ENCODE data around the gene MECP2.

Gene MECP2

DNA sequence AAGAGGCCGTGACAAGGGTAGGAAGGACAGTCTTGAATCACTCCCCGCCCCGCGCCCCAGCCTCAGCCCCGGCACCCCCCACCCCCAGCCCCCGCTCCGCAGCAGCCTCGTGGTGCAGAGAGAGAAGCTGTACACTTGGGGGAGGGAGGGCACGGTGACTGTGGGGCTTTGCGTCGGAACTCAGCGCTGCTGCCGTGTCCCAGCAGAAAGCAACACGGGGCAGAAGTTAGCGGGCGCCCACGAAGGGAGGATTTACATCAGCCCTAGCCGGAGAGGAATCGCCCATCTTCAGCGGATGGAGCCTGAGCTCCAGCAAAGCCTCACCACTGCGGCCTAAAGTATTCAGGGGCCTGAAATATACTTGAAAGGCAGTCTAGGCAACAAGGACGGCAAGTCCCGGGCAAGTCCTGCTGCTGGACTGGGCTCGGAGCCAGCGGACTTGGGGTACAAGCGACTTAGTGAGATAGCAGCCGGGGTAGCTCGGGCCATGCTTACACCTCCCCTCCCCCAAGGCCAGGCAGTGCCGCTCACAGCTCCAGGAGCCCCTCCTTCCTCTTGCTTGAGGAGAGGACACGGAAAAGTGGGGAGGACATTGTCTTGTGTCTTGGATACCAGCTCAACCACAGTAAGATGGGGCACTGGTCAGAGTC, 28.0 kb upstream of the MECP2 start:
- no peak for ATAC-seq
- TF ChIP-seq, protein P1, sequence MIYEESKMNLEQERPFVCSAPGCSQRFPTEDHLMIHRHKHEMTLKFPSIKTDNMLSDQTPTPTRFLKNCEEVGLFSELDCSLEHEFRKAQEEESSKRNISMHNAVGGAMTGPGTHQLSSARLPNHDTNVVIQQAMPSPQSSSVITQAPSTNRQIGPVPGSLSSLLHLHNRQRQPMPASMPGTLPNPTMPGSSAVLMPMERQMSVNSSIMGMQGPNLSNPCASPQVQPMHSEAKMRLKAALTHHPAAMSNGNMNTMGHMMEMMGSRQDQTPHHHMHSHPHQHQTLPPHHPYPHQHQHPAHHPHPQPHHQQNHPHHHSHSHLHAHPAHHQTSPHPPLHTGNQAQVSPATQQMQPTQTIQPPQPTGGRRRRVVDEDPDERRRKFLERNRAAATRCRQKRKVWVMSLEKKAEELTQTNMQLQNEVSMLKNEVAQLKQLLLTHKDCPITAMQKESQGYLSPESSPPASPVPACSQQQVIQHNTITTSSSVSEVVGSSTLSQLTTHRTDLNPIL (CRISPR knock-in tag; IDR thresholded peaks at IDR 0.05; ENCODE audit: low read depth) = no peak
- no peak for TF ChIP-seq TOX (CRISPR knock-in tag; IDR thresholded peaks at IDR 0.05; ENCODE audit: borderline replicate concordance)
- no peak for TF ChIP-seq ZNF565 (CRISPR knock-in tag; conservative IDR thresholded peaks at IDR 0.05; ENCODE audit: low read depth)
- TF ChIP-seq GLIS3 (CRISPR knock-in tag; IDR thresholded peaks at IDR 0.05) = no peak
- TF ChIP-seq, protein P2, sequence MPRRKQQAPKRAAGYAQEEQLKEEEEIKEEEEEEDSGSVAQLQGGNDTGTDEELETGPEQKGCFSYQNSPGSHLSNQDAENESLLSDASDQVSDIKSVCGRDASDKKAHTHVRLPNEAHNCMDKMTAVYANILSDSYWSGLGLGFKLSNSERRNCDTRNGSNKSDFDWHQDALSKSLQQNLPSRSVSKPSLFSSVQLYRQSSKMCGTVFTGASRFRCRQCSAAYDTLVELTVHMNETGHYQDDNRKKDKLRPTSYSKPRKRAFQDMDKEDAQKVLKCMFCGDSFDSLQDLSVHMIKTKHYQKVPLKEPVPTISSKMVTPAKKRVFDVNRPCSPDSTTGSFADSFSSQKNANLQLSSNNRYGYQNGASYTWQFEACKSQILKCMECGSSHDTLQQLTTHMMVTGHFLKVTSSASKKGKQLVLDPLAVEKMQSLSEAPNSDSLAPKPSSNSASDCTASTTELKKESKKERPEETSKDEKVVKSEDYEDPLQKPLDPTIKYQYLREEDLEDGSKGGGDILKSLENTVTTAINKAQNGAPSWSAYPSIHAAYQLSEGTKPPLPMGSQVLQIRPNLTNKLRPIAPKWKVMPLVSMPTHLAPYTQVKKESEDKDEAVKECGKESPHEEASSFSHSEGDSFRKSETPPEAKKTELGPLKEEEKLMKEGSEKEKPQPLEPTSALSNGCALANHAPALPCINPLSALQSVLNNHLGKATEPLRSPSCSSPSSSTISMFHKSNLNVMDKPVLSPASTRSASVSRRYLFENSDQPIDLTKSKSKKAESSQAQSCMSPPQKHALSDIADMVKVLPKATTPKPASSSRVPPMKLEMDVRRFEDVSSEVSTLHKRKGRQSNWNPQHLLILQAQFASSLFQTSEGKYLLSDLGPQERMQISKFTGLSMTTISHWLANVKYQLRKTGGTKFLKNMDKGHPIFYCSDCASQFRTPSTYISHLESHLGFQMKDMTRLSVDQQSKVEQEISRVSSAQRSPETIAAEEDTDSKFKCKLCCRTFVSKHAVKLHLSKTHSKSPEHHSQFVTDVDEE (CRISPR knock-in tag; IDR thresholded peaks at IDR 0.05) = no peak
- TF ChIP-seq ZFP3 (CRISPR knock-in tag; IDR thresholded peaks at IDR 0.05) = no peak
- TF ChIP-seq ISL1 (CRISPR knock-in tag; IDR thresholded peaks at IDR 0.05) = no peak
- no peak for TF ChIP-seq CSDC2 (CRISPR knock-in tag; IDR thresholded peaks at IDR 0.05)
- TF ChIP-seq SNAI2 (CRISPR knock-in tag; IDR thresholded peaks at IDR 0.05) = no peak
- TF ChIP-seq BACH2 (CRISPR knock-in tag; IDR thresholded peaks at IDR 0.05; ENCODE audit: borderline replicate concordance) = no peak
- no peak for TF ChIP-seq TCF4 (CRISPR knock-in tag; IDR thresholded peaks at IDR 0.05; ENCODE audit: borderline replicate concordance)
- no peak for TF ChIP-seq OSR1 (CRISPR knock-in tag; IDR thresholded peaks at IDR 0.05)
- TF ChIP-seq PPARA (CRISPR knock-in tag; IDR thresholded peaks at IDR 0.05; ENCODE audit: borderline replicate concordance) = no peak
- TF ChIP-seq ZC3H10 (CRISPR knock-in tag; IDR thresholded peaks at IDR 0.05) = no peak

DNA sequence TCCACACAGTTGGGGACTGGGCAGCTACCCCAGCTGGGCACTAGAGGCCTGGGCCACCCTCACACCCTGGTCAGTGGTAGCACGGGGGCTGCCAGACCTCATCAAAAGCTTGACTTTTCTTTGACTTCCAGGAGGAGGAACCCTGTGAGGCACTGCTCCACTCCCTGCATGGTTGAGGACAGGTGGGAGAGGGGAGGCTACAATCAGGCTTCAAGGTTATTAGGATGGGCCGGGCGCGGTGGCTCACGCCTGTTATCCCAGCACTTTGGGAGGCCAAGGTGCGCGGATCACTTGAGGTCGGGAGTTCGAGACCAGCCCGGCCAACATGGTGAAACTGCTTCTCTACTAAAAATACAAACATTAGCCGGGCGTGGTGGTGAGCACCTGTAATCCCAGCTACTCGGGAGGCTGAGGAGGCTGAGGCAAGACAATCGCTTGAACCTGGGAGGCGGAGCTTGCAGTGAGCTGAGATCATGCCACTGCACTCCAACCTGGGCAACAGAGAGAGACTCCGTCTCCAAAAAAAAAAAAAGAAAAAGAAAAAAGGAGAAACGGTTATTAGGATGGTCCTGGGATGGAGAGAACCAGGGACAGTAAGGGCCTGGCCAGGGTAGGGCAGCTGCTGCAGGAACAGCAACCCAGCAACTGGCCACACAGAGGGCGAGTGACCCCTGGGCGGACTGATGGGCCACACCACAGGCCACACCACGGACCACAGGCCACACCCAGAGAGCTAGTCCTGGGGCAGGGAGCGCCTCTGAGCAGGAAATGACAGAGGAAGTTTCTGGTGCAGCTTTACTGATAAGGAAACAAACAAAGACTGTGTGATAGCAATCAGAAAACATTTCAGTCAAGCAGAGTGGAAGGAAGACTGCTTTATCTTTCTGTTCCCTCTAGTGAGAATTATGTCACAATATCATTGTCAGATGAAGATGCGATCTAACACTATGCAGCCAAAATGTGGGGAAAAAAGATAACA, 26.0 kb upstream of the MECP2 start:
- TF ChIP-seq, protein P2 (CRISPR knock-in tag; IDR thresholded peaks at IDR 0.05) = no peak
- TF ChIP-seq, protein P3, sequence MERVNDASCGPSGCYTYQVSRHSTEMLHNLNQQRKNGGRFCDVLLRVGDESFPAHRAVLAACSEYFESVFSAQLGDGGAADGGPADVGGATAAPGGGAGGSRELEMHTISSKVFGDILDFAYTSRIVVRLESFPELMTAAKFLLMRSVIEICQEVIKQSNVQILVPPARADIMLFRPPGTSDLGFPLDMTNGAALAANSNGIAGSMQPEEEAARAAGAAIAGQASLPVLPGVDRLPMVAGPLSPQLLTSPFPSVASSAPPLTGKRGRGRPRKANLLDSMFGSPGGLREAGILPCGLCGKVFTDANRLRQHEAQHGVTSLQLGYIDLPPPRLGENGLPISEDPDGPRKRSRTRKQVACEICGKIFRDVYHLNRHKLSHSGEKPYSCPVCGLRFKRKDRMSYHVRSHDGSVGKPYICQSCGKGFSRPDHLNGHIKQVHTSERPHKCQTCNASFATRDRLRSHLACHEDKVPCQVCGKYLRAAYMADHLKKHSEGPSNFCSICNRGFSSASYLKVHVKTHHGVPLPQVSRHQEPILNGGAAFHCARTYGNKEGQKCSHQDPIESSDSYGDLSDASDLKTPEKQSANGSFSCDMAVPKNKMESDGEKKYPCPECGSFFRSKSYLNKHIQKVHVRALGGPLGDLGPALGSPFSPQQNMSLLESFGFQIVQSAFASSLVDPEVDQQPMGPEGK (CRISPR knock-in tag; IDR thresholded peaks at IDR 0.05; ENCODE audit: borderline replicate concordance) = no peak
- TF ChIP-seq ZNF8 (CRISPR knock-in tag; IDR thresholded peaks at IDR 0.05) = no peak
- no peak for TF ChIP-seq ZC3H10 (CRISPR knock-in tag; IDR thresholded peaks at IDR 0.05)
- TF ChIP-seq, protein P4, sequence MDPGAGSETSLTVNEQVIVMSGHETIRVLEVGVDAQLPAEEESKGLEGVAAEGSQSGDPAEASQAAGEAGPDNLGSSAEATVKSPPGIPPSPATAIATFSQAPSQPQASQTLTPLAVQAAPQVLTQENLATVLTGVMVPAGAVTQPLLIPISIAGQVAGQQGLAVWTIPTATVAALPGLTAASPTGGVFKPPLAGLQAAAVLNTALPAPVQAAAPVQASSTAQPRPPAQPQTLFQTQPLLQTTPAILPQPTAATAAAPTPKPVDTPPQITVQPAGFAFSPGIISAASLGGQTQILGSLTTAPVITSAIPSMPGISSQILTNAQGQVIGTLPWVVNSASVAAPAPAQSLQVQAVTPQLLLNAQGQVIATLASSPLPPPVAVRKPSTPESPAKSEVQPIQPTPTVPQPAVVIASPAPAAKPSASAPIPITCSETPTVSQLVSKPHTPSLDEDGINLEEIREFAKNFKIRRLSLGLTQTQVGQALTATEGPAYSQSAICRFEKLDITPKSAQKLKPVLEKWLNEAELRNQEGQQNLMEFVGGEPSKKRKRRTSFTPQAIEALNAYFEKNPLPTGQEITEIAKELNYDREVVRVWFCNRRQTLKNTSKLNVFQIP (CRISPR knock-in tag; IDR thresholded peaks at IDR 0.05; ENCODE audit: borderline replicate concordance, low read depth) = no peak
- no peak for TF ChIP-seq ZFP30 (CRISPR knock-in tag; IDR thresholded peaks at IDR 0.05)
- TF ChIP-seq BACH2 (CRISPR knock-in tag; IDR thresholded peaks at IDR 0.05; ENCODE audit: borderline replicate concordance) = no peak
- no peak for TF ChIP-seq OSR1 (CRISPR knock-in tag; IDR thresholded peaks at IDR 0.05)
- TF ChIP-seq ESRRG (CRISPR knock-in tag; IDR thresholded peaks at IDR 0.05) = no peak
- TF ChIP-seq, protein P5, sequence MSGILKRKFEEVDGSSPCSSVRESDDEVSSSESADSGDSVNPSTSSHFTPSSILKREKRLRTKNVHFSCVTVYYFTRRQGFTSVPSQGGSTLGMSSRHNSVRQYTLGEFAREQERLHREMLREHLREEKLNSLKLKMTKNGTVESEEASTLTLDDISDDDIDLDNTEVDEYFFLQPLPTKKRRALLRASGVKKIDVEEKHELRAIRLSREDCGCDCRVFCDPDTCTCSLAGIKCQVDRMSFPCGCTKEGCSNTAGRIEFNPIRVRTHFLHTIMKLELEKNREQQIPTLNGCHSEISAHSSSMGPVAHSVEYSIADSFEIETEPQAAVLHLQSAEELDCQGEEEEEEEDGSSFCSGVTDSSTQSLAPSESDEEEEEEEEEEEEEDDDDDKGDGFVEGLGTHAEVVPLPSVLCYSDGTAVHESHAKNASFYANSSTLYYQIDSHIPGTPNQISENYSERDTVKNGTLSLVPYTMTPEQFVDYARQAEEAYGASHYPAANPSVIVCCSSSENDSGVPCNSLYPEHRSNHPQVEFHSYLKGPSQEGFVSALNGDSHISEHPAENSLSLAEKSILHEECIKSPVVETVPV (CRISPR knock-in tag; IDR thresholded peaks at IDR 0.05) = no peak
- no peak for TF ChIP-seq GLIS3 (CRISPR knock-in tag; IDR thresholded peaks at IDR 0.05)
- TF ChIP-seq TCF4 (CRISPR knock-in tag; IDR thresholded peaks at IDR 0.05; ENCODE audit: borderline replicate concordance) = no peak
- TF ChIP-seq ZNF565 (CRISPR knock-in tag; conservative IDR thresholded peaks at IDR 0.05; ENCODE audit: low read depth) = no peak
- TF ChIP-seq TOX (CRISPR knock-in tag; IDR thresholded peaks at IDR 0.05; ENCODE audit: borderline replicate concordance) = no peak
- no peak for TF ChIP-seq SNAI2 (CRISPR knock-in tag; IDR thresholded peaks at IDR 0.05)
- no peak for TF ChIP-seq CSDC2 (CRISPR knock-in tag; IDR thresholded peaks at IDR 0.05)
- no peak for TF ChIP-seq PPARA (CRISPR knock-in tag; IDR thresholded peaks at IDR 0.05; ENCODE audit: borderline replicate concordance)
- no peak for TF ChIP-seq RARB (CRISPR knock-in tag; IDR thresholded peaks at IDR 0.05)
- TF ChIP-seq, protein P1 (CRISPR knock-in tag; IDR thresholded peaks at IDR 0.05; ENCODE audit: low read depth) = no peak
- no peak for TF ChIP-seq ZNF70 (CRISPR knock-in tag; IDR thresholded peaks at IDR 0.05)
- no peak for ATAC-seq

Data from SK-N-SH treated with all-trans-retinoic acid at 6 μM for 48 hours (cell line).